Measurements from ENCODE around the gene STARD3.

STARD3 gene

DNA sequence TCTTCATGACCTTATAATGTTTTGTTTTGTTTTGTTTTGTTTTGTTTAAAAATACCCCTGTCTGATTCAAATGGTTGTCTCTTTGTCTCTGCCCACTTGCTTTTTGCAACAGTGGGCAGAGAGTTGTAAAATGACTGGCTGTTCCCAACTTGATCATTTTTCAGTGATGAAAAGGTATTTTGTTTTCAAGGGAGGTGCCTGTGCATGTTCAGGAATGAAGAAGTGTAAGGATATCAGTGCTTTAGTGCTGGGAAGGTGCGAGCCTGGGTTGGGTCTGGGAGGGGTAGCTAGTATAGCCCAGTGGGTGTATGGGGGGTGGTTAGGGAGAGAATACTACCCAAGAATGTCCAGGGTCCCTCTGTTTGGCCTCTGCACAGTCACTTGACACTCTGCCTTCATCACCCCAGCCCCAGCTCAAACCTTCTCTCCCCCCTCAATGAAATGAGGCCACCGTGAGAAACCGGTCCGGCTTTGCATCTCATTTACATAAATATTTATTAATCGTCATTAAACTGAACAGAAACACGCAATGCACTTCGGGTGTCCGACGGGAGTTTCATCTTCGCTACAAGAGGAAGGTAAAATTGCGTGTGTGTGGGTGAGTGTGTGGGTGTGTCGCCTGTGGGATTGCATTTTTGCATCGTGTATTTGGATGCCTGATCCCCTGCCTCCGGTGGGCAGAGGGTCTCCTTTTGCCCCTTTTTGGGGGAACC is 33.5 kb upstream of the STARD3 start:
- H4K8ac ChIP-seq (ENCODE audit: low read depth, low read length): no peak overlapping the region
- no peak overlapping the region for H3K27ac ChIP-seq (ENCODE audit: low read depth, low read length)
- no peak overlapping the region for H2BK120ac ChIP-seq (ENCODE audit: insufficient read depth, low read length, poor library complexity)
- H3K18ac ChIP-seq (ENCODE audit: low read length): no peak overlapping the region
- H3K9me3 ChIP-seq (ENCODE audit: insufficient read depth, low read depth, low read length): peaks cover 10% of the 10 kb centered on the region
- DNase-seq: no peak
- H3K9ac ChIP-seq (ENCODE audit: low read length): no peak overlapping the region
- H2BK12ac ChIP-seq (ENCODE audit: low read length): no peak overlapping the region
- H3K23ac ChIP-seq (ENCODE audit: low read length): no peak overlapping the region
- no peak overlapping the region for H4K12ac ChIP-seq (ENCODE audit: low read depth, low read length)
- no peak overlapping the region for H3K14ac ChIP-seq (ENCODE audit: low read length)
- peaks cover 95% of the 10 kb centered on the region for H3K27me3 ChIP-seq (ENCODE audit: insufficient read depth, low read length)
- H3K36me3 ChIP-seq (ENCODE audit: control insufficient read depth in 1 of 2, insufficient read depth in 2 of 2, low read length in 2 of 2): no peaks in the 10 kb centered on the region
- H3K79me2 ChIP-seq (ENCODE audit: control insufficient read depth, insufficient read depth, low read length, poor library complexity): no peaks in the 10 kb centered on the region
- no peak overlapping the region for H2AFZ ChIP-seq (ENCODE audit: insufficient read depth, low read length, poor library complexity)
- H2AK5ac ChIP-seq (ENCODE audit: low read length): no peak overlapping the region
- H3K4ac ChIP-seq (ENCODE audit: low read depth, low read length): no peak overlapping the region
- no peak overlapping the region for H4K91ac ChIP-seq (ENCODE audit: low read depth, low read length)
- no peaks in the 10 kb centered on the region for H3K4me1 ChIP-seq (ENCODE audit: control insufficient read depth in 1 of 2, insufficient read depth in 2 of 2, low read length in 2 of 2)
- H3K4me3 ChIP-seq (ENCODE audit: low read depth, low read length): no peak overlapping the region
- no peaks in the 10 kb centered on the region for H3K79me1 ChIP-seq (ENCODE audit: low read length)
- no CpG with 5 or more reads among the region's 14 CpGs for WGBS (ENCODE audit: extremely low coverage, insufficient coverage, insufficient read length)
- no peak overlapping the region for H3K4me2 ChIP-seq (ENCODE audit: low read length)
- H2BK5ac ChIP-seq (ENCODE audit: low read depth, low read length, poor library complexity): no peak overlapping the region

GRCh38 chr17:39604911-39605491 is 31.9 kb upstream of the STARD3 start:
- DNase-seq: no peak
- Histone ChIP-seq H3K9me3 (ENCODE audit: insufficient read depth, low read depth, low read length) (peaks cover 6% of the 10 kb centered on the region), H2AFZ (ENCODE audit: insufficient read depth, low read length, poor library complexity) (no peak overlapping the region), H3K79me1 (ENCODE audit: low read length) (no peaks in the 10 kb centered on the region), H3K4ac (ENCODE audit: low read depth, low read length) (no peak overlapping the region), H4K91ac (ENCODE audit: low read depth, low read length) (no peak overlapping the region), H4K12ac (ENCODE audit: low read depth, low read length) (no peak overlapping the region), H3K79me2 (ENCODE audit: control insufficient read depth, insufficient read depth, low read length, poor library complexity) (no peaks in the 10 kb centered on the region), H4K8ac (ENCODE audit: low read depth, low read length) (no peak overlapping the region), H3K14ac (ENCODE audit: low read length) (no peak overlapping the region), H3K23ac (ENCODE audit: low read length) (no peak overlapping the region), H3K27me3 (ENCODE audit: insufficient read depth, low read length) (peaks cover 94% of the 10 kb centered on the region), H3K4me2 (ENCODE audit: low read length) (no peak overlapping the region), H2BK5ac (ENCODE audit: low read depth, low read length, poor library complexity) (no peak overlapping the region), H2BK12ac (ENCODE audit: low read length) (no peak overlapping the region), H3K18ac (ENCODE audit: low read length) (no peak overlapping the region), H3K4me1 (ENCODE audit: control insufficient read depth in 1 of 2, insufficient read depth in 2 of 2, low read length in 2 of 2) (no peaks in the 10 kb centered on the region), H3K27ac (ENCODE audit: low read depth, low read length) (no peak overlapping the region), H3K9ac (ENCODE audit: low read length) (no peak overlapping the region), H2BK120ac (ENCODE audit: insufficient read depth, low read length, poor library complexity) (no peak overlapping the region), H2AK5ac (ENCODE audit: low read length) (no peak overlapping the region), H3K4me3 (ENCODE audit: low read depth, low read length) (no peak overlapping the region), H3K36me3 (ENCODE audit: control insufficient read depth in 1 of 2, insufficient read depth in 2 of 2, low read length in 2 of 2) (no peaks in the 10 kb centered on the region)
- no CpG with 5 or more reads among the region's 31 CpGs for WGBS (ENCODE audit: extremely low coverage, insufficient coverage, insufficient read length)

- no CpG with 5 or more reads among the region's 102 CpGs for WGBS (ENCODE audit: extremely low coverage, insufficient coverage, insufficient read length)
- H3K36me3 ChIP-seq (ENCODE audit: control insufficient read depth in 1 of 2, insufficient read depth in 2 of 2, low read length in 2 of 2): no peaks in the 10 kb centered on the region
- no peak for DNase-seq
Measured at GRCh38 chr17:39605492-39606433, 31.2 kb upstream of the STARD3 start.

GRCh38 chr17:39606434-39607056 is 30.4 kb upstream of the STARD3 start:
- Histone ChIP-seq H3K79me2 (ENCODE audit: control insufficient read depth, insufficient read depth, low read length, poor library complexity) (no peaks in the 10 kb centered on the region), H3K9ac (ENCODE audit: low read length) (no peak overlapping the region), H3K18ac (ENCODE audit: low read length) (no peak overlapping the region), H3K79me1 (ENCODE audit: low read length) (no peaks in the 10 kb centered on the region), H2AFZ (ENCODE audit: insufficient read depth, low read length, poor library complexity) (peak overlapping the region; percentile 52), H3K27ac (ENCODE audit: low read depth, low read length) (no peak overlapping the region), H3K14ac (ENCODE audit: low read length) (no peak overlapping the region), H4K12ac (ENCODE audit: low read depth, low read length) (no peak overlapping the region), H2BK12ac (ENCODE audit: low read length) (no peak overlapping the region), H4K8ac (ENCODE audit: low read depth, low read length) (no peak overlapping the region), H4K91ac (ENCODE audit: low read depth, low read length) (no peak overlapping the region), H2BK5ac (ENCODE audit: low read depth, low read length, poor library complexity) (no peak overlapping the region), H3K9me3 (ENCODE audit: insufficient read depth, low read depth, low read length) (peaks cover 4% of the 10 kb centered on the region), H3K4me3 (ENCODE audit: low read depth, low read length) (no peak overlapping the region), H3K4ac (ENCODE audit: low read depth, low read length) (no peak overlapping the region), H3K23ac (ENCODE audit: low read length) (no peak overlapping the region), H2BK120ac (ENCODE audit: insufficient read depth, low read length, poor library complexity) (no peak overlapping the region), H3K36me3 (ENCODE audit: control insufficient read depth in 1 of 2, insufficient read depth in 2 of 2, low read length in 2 of 2) (no peaks in the 10 kb centered on the region), H3K4me2 (ENCODE audit: low read length) (peak overlapping the region; percentile 29), H2AK5ac (ENCODE audit: low read length) (no peak overlapping the region), H3K4me1 (ENCODE audit: control insufficient read depth in 1 of 2, insufficient read depth in 2 of 2, low read length in 2 of 2) (no peaks in the 10 kb centered on the region), H3K27me3 (ENCODE audit: insufficient read depth, low read length) (peaks cover 81% of the 10 kb centered on the region)
- no CpG with 5 or more reads among the region's 66 CpGs for WGBS (ENCODE audit: extremely low coverage, insufficient coverage, insufficient read length)
- DNase-seq: no peak

More at GRCh38 chr17:39605492-39606433, 31.2 kb upstream of the STARD3 start:
- H3K18ac ChIP-seq (ENCODE audit: low read length): no peak overlapping the region
- H3K14ac ChIP-seq (ENCODE audit: low read length): no peak overlapping the region
- H3K4me2 ChIP-seq (ENCODE audit: low read length): peak overlapping the region; percentile 5
- H3K4ac ChIP-seq (ENCODE audit: low read depth, low read length): no peak overlapping the region
- H3K9me3 ChIP-seq (ENCODE audit: insufficient read depth, low read depth, low read length): peaks cover 6% of the 10 kb centered on the region
- no peak overlapping the region for H3K4me3 ChIP-seq (ENCODE audit: low read depth, low read length)
- peak overlapping the region; percentile 52 for H2AFZ ChIP-seq (ENCODE audit: insufficient read depth, low read length, poor library complexity)
- H4K8ac ChIP-seq (ENCODE audit: low read depth, low read length): no peak overlapping the region
- peaks cover 86% of the 10 kb centered on the region for H3K27me3 ChIP-seq (ENCODE audit: insufficient read depth, low read length)
- H4K12ac ChIP-seq (ENCODE audit: low read depth, low read length): peak overlapping the region; percentile 51
- H3K9ac ChIP-seq (ENCODE audit: low read length): no peak overlapping the region
- no peak overlapping the region for H3K23ac ChIP-seq (ENCODE audit: low read length)
- H3K4me1 ChIP-seq (ENCODE audit: control insufficient read depth in 1 of 2, insufficient read depth in 2 of 2, low read length in 2 of 2): no peaks in the 10 kb centered on the region
- no peak overlapping the region for H2BK12ac ChIP-seq (ENCODE audit: low read length)
- H2AK5ac ChIP-seq (ENCODE audit: low read length): no peak overlapping the region
- H3K27ac ChIP-seq (ENCODE audit: low read depth, low read length): no peak overlapping the region
- no peaks in the 10 kb centered on the region for H3K79me1 ChIP-seq (ENCODE audit: low read length)
- no peaks in the 10 kb centered on the region for H3K79me2 ChIP-seq (ENCODE audit: control insufficient read depth, insufficient read depth, low read length, poor library complexity)
- no peak overlapping the region for H2BK120ac ChIP-seq (ENCODE audit: insufficient read depth, low read length, poor library complexity)
- no peak overlapping the region for H4K91ac ChIP-seq (ENCODE audit: low read depth, low read length)
- no peak overlapping the region for H2BK5ac ChIP-seq (ENCODE audit: low read depth, low read length, poor library complexity)
